ENCODE data around the gene NEDD4L. TPM values are rescaled to one million over a fixed set of nuclear protein-coding genes. Genes with fewer than 3 reads are reported as not detected.

Gene NEDD4L
- polyA plus RNA-seq, 6 donors from 2014 or later = 3.2 to 5.8 (median 3.5) TPM

- Mint-ChIP-seq H3K36me3 (peaks cover 0 to 4% of the 10 kb centered on the region in 2 donors), H3K27ac (no peak overlapping the region), H3K4me1 (peaks cover 19 to 28% (median 20%) of the 10 kb centered on the region in 3 donors), H3K4me3 (no peak overlapping the region), H3K9me3 (no peaks in the 10 kb centered on the region), H3K27me3 (no peaks in the 10 kb centered on the region)
- no peak for ATAC-seq (ENCODE audit: low read depth in 2 of 2)
- DNase-seq = no peak
Observed at GRCh38 chr18:58095655-58096054, 51.6 kb downstream of the NEDD4L start.

GRCh38 chr18:58096658-58097057 is 52.6 kb downstream of the NEDD4L start:
- H3K4me1 Mint-ChIP-seq = peaks cover 10 to 18% (median 12%) of the 10 kb centered on the region in 3 donors

GRCh38 chr18:58097121-58097906 is 53.3 kb downstream of the NEDD4L start:
- H3K27ac Mint-ChIP-seq = no peak overlapping the region
- peaks cover 5 to 17% (median 10%) of the 10 kb centered on the region in 3 donors for H3K4me1 Mint-ChIP-seq
- H3K9me3 Mint-ChIP-seq = no peaks in the 10 kb centered on the region
- no peak for DNase-seq
- H3K4me3 Mint-ChIP-seq = no peak overlapping the region
- no peak for ATAC-seq (ENCODE audit: low read depth in 2 of 2)
- H3K36me3 Mint-ChIP-seq = peaks cover 0 to 4% of the 10 kb centered on the region in 2 donors
- H3K27me3 Mint-ChIP-seq = no peaks in the 10 kb centered on the region

More at GRCh38 chr18:58096658-58097057, 52.6 kb downstream of the NEDD4L start:
- no peaks in the 10 kb centered on the region for H3K9me3 Mint-ChIP-seq
- DNase-seq = no peak
- peaks cover 0 to 4% of the 10 kb centered on the region in 2 donors for H3K36me3 Mint-ChIP-seq
- H3K4me3 Mint-ChIP-seq = no peak overlapping the region
- H3K27ac Mint-ChIP-seq = no peak overlapping the region
- H3K27me3 Mint-ChIP-seq = no peaks in the 10 kb centered on the region
- ATAC-seq (ENCODE audit: low read depth in 2 of 2) = no peak

- Mint-ChIP-seq H3K27me3 (no peaks in the 10 kb centered on the region), H3K4me1 (peaks cover 5 to 17% (median 10%) of the 10 kb centered on the region in 3 donors), H3K27ac (peak overlapping the region in 1 of 6 donors; percentile 70), H3K36me3 (peaks cover 0 to 4% of the 10 kb centered on the region in 2 donors), H3K9me3 (no peaks in the 10 kb centered on the region), H3K4me3 (no peak overlapping the region)
- no peak for DNase-seq
- ATAC-seq (ENCODE audit: low read depth in 2 of 2) = no peak
Observed at GRCh38 chr18:58097907-58098166, 53.8 kb downstream of the NEDD4L start.

GRCh38 chr18:58098706-58099105 is 54.7 kb downstream of the NEDD4L start:
- peaks cover 0 to 5% (median 0%) of the 10 kb centered on the region in 3 donors for H3K27me3 Mint-ChIP-seq
- peak overlapping the region in 1 of 6 donors; percentile 9 for H3K27ac Mint-ChIP-seq
- no peak overlapping the region for H3K4me3 Mint-ChIP-seq
- no peak for DNase-seq
- ATAC-seq (ENCODE audit: low read depth in 2 of 2) = no peak
- no peaks in the 10 kb centered on the region for H3K9me3 Mint-ChIP-seq
- peaks cover 5 to 17% (median 13%) of the 10 kb centered on the region in 3 donors for H3K4me1 Mint-ChIP-seq
- H3K36me3 Mint-ChIP-seq = peaks cover 0 to 4% of the 10 kb centered on the region in 2 donors

GRCh38 chr18:58100154-58100553 is 56.1 kb downstream of the NEDD4L start:
- Mint-ChIP-seq H3K4me3 (no peak overlapping the region), H3K4me1 (peaks cover 5 to 17% (median 13%) of the 10 kb centered on the region in 3 donors), H3K9me3 (no peaks in the 10 kb centered on the region), H3K36me3 (peaks cover 0 to under 1% of the 10 kb centered on the region in 2 donors), H3K27me3 (peaks cover 0 to 8% (median 8%) of the 10 kb centered on the region in 3 donors), H3K27ac (no peak overlapping the region)
- DNase-seq = no peak
- ATAC-seq (ENCODE audit: low read depth in 2 of 2) = no peak

- no peak overlapping the region for H3K27ac Mint-ChIP-seq
- DNase-seq = no peak
- no peaks in the 10 kb centered on the region for H3K9me3 Mint-ChIP-seq
- H3K27me3 Mint-ChIP-seq = peaks cover 0 to 8% (median 8%) of the 10 kb centered on the region in 3 donors
- H3K4me1 Mint-ChIP-seq = peaks cover 5 to 17% (median 13%) of the 10 kb centered on the region in 3 donors
- ATAC-seq (ENCODE audit: low read depth in 2 of 2) = no peak
- H3K36me3 Mint-ChIP-seq = no peaks in the 10 kb centered on the region
- no peak overlapping the region for H3K4me3 Mint-ChIP-seq
Observed at GRCh38 chr18:58101291-58101794, 57.3 kb downstream of the NEDD4L start.

- H3K27me3 Mint-ChIP-seq = peaks cover 0 to 8% (median 8%) of the 10 kb centered on the region in 3 donors
- H3K27ac Mint-ChIP-seq = no peak overlapping the region
- no peaks in the 10 kb centered on the region for H3K9me3 Mint-ChIP-seq
- H3K36me3 Mint-ChIP-seq = no peaks in the 10 kb centered on the region
- DNase-seq (no peak), ATAC-seq (ENCODE audit: low read depth in 2 of 2) (no peak)
- H3K4me1 Mint-ChIP-seq = peaks cover 5 to 17% (median 13%) of the 10 kb centered on the region in 3 donors
- no peak overlapping the region for H3K4me3 Mint-ChIP-seq
Observed at GRCh38 chr18:58102018-58102417, 58.0 kb downstream of the NEDD4L start.

- DNase-seq = no peak
- Mint-ChIP-seq H3K4me1 (peaks cover 5 to 11% (median 9%) of the 10 kb centered on the region in 3 donors), H3K36me3 (no peaks in the 10 kb centered on the region), H3K27me3 (peaks cover 0 to 8% (median 8%) of the 10 kb centered on the region in 3 donors), H3K9me3 (no peaks in the 10 kb centered on the region), H3K4me3 (no peak overlapping the region), H3K27ac (no peak overlapping the region)
- no peak for ATAC-seq (ENCODE audit: low read depth in 2 of 2)
Observed at GRCh38 chr18:58102875-58103274, 58.8 kb downstream of the NEDD4L start.

- no peak overlapping the region for H3K27ac Mint-ChIP-seq
- no peak overlapping the region for H3K4me3 Mint-ChIP-seq
- ATAC-seq (ENCODE audit: low read depth in 2 of 2) = no peak
- H3K4me1 Mint-ChIP-seq = peaks cover 5 to 11% (median 7%) of the 10 kb centered on the region in 3 donors
- DNase-seq = no peak
- H3K9me3 Mint-ChIP-seq = no peaks in the 10 kb centered on the region
- H3K36me3 Mint-ChIP-seq = no peaks in the 10 kb centered on the region
- peaks cover 0 to 8% (median 8%) of the 10 kb centered on the region in 3 donors for H3K27me3 Mint-ChIP-seq
Observed at GRCh38 chr18:58103339-58103985, 59.4 kb downstream of the NEDD4L start.

GRCh38 chr18:58104096-58104495 is 60.1 kb downstream of the NEDD4L start:
- Mint-ChIP-seq H3K4me1 (peaks cover 5 to 11% (median 8%) of the 10 kb centered on the region in 3 donors), H3K9me3 (no peaks in the 10 kb centered on the region), H3K27me3 (peaks cover 0 to 8% (median 8%) of the 10 kb centered on the region in 3 donors), H3K27ac (no peak overlapping the region), H3K4me3 (no peak overlapping the region), H3K36me3 (no peaks in the 10 kb centered on the region)
- ATAC-seq (ENCODE audit: low read depth in 2 of 2) (no peak), DNase-seq (no peak)

GRCh38 chr18:58105206-58105887 is 61.3 kb downstream of the NEDD4L start:
- no peak for ATAC-seq (ENCODE audit: low read depth in 2 of 2)
- H3K27ac Mint-ChIP-seq = peak overlapping the region in 1 of 6 donors; percentile 55
- no peak for DNase-seq
- no peaks in the 10 kb centered on the region for H3K36me3 Mint-ChIP-seq
- H3K27me3 Mint-ChIP-seq = peaks cover 0 to 8% (median 8%) of the 10 kb centered on the region in 3 donors
- peaks cover 0 to 8% (median 7%) of the 10 kb centered on the region in 3 donors for H3K4me1 Mint-ChIP-seq
- H3K4me3 Mint-ChIP-seq = no peak overlapping the region
- no peaks in the 10 kb centered on the region for H3K9me3 Mint-ChIP-seq

- Mint-ChIP-seq H3K27me3 (peaks cover 0 to 8% (median 8%) of the 10 kb centered on the region in 3 donors), H3K27ac (no peak overlapping the region), H3K9me3 (no peaks in the 10 kb centered on the region), H3K36me3 (no peaks in the 10 kb centered on the region), H3K4me1 (peaks cover 0 to 8% (median 7%) of the 10 kb centered on the region in 3 donors), H3K4me3 (no peak overlapping the region)
- ATAC-seq (ENCODE audit: low read depth in 2 of 2) (no peak), DNase-seq (no peak)
Observed at GRCh38 chr18:58105888-58106260, 61.8 kb downstream of the NEDD4L start.

Data from naive B cell (primary cell).